NCI-H2196 treated with DMSO at 0.1 percent for 48 hours (cell line): ENCODE results near the gene MYO3B.
"Not testable (repeated sequence)": the region's sequence is repeated elsewhere in the genome, so short reads cannot be mapped to it uniquely, and the experiment has no call there.

ENCODE experiments used
- DNase-seq: peaks from one replicate; lab custom pipeline; 2025; ENCODE audit not compliant: unreplicated experiment; lab: John Stamatoyannopoulos, UW

Gene MYO3B

DNA sequence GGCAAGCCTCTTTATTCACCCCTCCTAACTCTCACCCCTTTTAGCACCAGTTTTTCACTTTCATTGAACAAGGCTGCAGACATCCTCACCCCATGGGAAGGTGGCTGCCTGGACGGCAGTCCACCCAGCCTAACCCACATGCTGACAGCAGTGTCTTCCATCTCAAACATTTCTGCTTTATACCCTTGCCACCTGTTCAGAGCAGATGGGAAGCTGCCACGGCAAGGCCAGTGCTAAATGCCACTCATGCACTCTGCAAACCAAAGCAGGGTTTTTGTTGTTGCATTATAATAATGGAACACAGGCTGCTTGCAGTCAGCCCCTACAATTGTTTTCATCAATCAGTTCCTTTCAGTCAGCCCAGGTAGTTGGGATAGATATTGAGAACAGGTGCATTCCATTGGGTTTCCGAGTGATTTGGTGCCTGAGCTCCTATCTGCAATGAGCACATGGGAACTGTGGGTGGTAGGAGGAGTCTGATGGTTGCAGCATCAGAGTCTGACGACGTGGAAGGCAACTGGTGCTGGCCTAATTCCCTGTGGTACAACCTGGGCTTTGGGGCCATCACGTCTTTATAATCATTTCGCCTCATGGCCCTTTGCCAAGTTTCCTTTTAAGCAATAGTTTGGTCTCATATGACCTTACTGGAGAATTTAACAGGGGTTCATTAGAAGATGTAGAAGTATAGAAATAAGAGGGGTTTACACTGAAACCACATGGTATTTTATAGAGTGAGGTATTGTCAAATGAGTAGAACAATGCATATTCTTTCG, 284.7 kb downstream of the MYO3B start:
- DNase-seq = no peak

DNA sequence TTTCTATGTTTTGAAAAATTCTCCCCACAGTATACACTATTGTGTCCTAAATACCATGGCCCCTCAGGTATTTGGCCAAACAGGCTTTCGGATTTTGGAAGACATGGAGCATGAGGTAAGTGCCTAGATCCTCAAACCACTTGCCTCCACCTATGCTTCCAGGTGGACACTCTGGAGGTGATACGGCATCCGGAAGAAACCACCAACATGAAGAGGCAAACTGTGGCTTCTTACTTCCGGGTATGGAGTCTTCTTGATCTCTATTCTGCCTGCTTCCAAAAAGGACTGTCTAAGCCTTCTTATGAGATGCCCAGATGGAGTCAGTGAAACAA, 285.2 kb downstream of the MYO3B start:
- no peak for DNase-seq

DNA sequence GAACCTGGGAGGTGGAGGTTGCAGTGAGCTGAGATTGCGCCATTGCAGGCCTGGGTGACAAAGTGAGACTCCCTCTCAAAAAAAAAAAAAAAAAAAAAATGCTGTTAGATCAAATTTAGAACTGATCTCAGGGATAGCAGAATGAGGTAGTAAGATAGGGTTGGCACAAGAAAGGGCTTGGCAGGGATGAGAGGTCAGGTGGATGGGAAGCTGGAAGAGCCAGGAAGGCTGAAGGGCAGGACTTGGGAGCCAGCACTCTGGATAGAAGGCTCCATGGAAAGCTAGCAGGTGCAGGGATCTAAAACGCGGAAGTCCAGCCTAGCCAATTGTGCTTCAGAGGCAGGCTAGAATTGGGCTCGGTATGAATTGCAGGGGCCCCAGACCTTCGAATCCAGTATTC, 286.3 kb downstream of the MYO3B start:
- DNase-seq = no peak

DNA sequence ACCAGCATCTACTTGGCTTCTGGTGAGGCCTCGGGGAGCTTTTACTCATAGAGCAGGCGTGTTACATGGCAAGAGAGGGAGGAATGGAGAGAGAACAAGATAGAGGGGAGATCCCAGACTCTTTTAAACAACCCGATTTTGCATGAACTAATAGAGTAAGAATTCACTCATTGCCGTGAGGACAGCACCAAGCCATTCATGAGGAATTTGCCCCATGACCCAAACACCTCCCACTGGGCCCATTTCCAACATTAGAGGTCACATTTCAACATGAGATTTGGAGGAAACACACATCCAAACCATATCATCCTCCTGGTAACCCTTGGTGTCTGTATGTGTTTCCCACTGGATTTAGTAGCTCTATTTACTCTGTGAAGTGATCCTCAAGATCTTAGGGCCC, 287.3 kb downstream of the MYO3B start:
- no peak for DNase-seq

DNA sequence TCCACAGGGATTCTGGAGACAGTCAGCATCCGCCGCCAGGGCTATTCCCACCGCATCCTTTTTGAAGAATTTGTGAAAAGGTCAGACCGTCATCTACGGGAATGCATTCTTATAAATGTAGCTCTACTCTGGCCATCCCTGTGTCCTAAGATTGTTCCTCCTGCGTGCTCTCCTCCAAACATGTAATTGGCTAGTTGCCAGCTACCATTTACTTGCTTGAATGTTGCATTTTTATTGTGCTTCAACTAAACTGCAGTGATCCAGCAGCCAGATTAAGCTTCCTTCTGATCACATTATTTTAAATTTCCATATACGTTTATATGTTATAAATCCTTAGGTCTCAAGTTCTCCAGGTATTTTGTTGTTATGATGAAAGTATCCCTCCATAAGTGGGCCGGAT, 288.7 kb downstream of the MYO3B start:
- no peak for DNase-seq

DNA sequence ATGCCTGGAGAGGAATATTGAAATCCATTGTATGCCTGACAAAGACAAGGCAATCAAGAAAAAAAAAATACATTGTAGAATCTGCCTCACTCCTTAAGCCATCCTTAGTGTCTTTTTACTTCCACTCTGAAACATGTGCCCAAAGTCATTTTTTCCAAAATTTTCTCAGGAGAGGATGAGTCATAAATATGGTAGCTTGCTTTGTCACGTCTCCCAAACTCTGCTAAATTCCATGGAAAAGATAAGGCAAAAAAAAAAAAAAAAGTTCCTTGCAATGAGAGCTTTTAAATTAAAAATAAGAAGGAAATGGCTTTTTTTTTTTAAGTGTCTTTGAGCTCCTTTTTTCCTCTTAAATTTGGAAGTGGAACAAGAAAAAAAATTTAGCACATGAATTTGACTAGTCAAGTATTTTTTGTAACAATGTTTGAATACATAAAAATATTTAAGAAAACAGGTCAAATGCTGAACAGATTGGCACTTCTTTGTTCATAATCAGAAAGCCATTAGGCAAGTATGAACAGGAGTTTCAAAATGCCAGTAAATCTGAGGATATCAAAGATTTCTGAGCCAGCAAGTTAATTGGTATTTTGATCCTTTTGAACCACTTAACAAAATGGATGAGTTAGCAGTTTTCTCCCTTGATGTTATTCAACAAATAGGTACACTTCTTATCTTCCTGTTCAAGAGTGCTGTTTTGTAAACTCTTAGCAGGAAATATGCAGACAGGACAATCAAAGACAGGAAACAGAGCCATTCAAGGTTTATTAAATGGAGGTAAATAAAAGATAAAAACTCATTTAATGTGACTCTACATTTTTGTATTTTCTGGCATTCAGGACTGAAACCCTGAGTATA, 289.8 kb downstream of the MYO3B start:
- DNase-seq = no peak

DNA sequence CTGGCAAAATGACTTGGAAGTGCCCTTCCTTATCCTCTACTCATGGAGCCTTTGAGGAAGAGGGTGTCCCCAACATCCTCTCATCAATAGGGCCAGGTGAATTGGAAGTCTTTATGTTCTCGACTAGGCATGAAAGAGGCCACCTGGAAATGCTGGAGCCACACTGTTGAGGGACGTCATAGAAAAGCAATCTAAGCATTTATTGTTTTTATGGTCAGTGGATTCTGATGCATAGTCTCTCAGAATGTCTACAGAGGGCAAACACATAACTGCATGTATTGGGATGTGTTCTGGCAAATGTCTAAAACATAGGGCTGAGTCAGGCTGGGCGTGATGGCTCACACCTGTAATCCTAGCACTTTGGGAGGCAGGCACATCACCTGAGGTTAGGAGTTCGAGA, 290.6 kb downstream of the MYO3B start:
- DNase-seq = no peak

DNA sequence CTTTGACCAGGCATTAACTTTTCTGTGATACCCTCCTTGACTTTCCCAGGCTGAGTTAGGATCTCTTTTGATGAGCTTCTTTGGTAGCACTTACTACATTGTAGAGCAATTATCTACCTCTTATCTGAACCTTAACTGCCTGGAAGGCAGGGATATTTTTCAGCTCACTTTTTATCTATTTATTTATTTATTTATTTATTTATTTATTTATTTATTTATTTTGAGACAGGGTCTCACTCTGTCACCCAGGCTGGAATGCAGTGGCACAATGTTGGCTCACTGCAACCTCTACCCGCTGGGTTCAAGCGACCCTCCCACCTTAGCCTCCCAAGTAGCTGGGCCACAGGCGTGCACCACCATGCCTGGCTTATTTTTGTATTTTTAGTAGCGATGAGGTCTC, 294.6 kb downstream of the MYO3B start:
- not testable (repeated sequence) for DNase-seq

DNA sequence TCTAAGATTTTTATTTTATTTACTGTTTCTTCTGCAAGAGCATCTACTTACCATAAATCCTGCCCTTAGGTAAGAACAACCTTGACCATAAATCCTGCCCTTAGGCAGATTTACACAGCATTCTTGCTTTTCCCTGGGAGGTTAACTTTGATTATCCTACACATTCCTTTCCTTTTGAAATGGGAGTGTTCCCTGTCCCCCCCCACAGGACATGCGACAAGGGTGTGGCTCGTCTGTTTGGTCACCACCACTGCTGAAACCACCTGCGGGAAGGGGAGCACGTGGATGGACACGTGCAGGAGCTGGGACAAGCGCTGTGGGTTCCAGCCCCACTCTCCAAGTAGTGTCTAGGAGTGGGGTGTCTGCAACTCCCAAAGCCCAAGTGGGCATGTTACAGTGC, 297.9 kb downstream of the MYO3B start:
- DNase-seq = no peak

DNA sequence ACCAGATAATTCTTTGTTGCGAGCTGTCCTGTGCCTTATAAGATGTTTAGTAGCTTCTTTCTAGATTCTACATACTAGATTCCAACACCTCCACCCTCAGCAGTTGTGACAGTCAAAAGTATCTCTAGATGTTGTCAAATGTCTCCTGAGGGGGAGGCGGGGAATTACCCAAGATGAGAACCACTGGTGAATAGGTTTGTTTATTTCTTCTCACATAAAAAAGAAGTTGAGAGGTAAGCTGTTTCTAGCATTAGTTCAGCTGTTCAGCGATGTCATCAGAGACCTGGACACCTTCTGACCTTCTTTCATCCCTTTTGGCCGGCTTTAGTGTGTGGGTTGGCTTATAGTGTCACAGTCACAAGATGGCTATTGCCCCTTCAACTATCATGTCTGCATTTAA, 299.7 kb downstream of the MYO3B start:
- no peak for DNase-seq

DNA sequence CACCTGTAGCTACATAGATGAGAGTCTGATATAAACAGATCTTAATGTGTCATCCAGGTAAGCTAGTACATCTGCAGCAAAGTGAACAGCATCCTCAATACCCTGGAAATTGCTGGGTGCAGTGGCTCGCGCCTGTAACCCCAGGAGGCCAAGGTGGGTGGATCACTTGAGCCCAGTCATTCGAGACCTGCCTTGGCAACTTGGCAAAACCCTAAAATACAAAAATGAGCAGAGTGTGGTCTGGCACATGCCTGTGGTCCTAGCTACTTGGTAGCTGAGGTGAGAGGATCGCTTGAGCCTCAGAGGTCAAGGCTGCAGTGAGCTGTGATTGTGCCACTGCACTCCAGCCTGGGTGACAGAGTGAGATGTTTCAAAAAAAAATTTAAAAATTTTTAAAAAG, 303.3 kb downstream of the MYO3B start:
- DNase-seq = no peak

DNA sequence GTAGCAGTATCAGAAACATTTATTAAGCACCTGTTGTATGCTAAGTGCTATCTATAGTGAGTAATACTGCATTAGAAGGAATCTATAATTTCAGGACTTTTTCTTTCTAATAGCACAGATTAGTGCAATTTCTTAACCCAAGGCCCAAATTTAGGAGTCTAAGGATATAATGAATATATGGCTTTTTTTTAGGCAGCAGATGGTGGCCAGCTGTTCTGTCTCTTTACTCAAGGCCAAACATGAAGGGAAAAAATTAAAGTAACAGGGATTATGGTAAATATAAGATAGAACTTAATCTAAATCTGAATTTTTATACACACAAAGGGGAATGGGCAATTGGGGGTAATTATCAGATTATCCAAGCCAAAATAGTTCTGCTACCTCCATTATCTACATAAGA, 306.6 kb downstream of the MYO3B start:
- no peak for DNase-seq

DNA sequence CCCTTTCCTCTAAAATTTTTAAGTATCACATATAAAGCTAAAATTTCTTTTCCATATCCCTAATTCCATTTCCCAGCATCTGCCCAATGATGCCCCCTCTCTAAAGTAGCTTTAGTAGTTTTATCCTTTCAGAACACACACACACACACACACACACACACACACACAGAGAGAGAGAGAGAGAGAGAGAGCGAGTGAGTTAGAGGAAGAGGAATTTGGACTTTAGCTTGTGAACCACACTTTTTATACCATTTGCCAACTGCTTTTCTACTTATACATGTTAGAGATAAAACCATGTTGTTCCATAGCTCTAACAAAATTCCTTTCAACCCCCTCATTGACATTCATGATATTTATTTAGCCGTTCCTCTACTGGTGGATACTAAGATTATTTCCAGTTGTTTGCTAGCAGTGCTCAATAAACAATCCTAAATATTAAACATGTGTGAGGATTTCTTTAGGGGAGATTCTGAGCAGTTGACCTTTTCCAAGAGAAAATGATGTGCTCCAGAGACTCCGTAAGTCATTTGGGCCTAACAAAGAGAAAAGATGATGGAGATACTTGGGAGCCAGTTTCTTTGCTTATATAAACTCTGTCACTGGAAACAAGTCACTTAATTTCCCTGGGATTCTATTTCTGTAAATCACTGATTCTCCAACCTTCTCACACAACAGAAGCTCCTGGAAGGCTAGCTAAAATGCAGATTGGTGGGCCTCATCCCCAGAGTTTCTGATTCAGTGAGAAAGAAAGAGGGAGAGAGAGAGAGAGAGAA, 307.5 kb downstream of the MYO3B start:
- DNase-seq = no peak

DNA sequence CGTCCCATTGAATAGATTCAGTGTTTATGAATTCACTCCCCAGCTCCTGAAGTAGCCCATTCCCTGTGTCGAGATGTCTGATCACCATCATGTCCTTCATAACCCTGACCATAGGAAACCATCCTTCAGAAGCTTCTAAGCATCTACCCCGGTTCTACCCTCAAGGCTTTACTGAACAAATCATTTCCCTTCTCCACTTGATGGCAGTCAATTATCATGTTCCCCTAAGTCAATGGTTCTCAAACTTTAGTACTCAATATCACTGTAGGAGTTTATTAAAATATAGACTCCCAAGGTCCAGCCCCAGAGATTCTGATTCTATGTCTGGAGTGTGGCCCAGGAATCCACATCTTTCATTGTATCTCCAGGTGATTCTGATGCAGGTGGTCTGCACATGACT, 308.8 kb downstream of the MYO3B start:
- DNase-seq = no peak

DNA sequence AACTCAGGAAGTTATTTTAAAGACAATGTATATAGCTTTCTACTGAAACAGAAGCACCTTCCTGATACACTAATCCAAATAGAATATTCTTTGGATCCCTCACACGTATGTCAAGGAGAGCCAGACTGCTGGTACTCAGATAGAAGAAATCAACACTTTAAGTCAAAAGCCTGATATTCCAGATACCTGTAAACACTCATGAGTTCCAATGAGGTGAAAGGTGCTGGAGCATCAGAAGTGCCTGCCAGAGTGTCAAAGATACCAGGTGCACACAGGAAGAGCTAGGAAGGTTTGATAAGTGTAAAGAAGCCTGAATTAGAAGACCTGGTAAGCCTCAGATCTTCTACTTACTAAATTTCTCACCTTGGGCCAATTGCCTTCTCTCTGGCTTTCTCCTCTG, 310.9 kb downstream of the MYO3B start:
- DNase-seq = no peak

DNA sequence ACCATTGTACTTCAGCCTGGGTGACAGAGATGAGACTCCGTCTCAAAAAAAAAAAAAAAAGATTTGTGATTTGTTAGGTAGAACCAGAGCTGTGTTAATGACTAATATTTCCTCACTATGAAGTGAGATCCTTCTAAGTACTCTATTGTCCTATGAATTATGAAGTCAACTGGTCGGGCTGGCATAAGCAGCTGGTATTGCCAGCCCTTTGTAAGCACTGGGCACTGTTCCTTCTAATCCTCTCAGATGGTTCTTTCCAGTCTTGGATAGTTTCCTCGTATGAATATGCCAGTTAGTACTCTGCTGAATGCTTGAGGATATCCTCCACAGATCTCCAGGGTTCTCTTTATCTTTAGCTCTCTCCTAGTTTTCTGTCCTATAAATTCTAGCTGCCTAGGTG, 314.1 kb downstream of the MYO3B start:
- no peak for DNase-seq

DNA sequence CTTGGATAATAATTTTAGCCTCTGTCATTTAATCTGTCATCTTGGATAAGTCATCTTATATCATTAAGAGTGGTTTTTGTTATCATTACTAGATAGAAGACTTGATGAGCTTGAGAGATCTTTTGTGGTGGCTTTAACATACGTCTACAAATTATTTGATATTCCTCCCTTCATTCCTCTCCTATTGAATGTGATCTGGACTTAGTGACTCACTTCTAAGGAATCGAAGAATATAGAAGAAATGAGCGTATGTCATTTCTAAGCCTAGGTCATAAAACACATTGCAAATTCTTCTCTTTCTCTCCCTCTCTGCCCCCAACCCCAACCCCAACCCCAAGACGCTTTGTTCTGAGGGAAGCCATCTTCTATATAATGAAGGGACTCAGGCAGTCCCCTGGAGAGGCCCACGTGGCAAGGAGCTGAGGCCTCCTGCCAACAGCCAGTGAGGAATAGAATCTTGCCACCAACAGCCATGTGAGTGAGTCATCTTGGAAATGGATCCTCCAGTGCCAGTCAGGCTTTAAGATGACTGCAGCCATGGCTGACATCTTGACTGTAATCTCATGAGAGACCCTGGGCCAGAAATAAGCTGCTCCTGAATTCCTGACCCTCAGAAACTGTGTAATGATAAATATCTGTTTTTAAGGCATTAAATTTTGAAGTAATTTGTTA, 315.6 kb downstream of the MYO3B start:
- no peak for DNase-seq

DNA sequence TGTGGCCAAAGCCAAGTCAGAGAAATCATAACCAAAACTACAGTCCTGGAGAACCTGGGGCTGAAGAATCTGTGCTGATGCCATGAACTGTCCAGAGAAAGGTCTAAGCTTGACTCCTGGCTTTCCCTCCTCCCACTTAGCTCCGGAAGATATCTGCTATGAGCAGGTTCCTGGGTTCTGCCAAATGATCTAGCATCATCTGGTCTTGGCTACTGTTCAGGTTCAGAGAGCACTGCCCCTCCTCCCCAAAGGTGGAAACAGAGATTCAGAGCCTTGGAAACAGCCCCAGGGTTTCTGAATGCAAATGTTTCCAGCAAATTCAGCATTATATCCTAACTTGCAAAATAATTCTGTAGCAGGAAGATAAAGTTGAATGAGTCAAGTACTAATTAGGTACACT, 317.9 kb downstream of the MYO3B start:
- DNase-seq = no peak

DNA sequence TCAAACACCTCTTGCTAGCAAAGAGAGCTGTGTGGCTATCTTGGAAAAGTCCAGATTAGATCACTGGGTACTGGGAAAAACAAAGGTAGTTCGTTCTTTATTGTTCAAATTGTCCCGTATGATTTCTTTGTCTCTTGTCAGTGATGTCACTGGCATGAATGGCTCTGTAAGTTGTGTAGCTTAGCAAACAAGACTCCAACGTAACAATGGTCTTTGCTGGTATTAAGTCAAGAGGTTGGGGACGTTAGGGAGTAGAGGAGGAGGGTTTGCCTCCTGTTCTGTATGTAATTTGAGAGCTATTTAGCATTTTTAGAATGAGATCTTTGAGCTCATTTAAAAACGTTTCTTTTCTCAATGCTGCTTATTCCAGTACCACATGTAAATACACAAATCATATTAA, 320.7 kb downstream of the MYO3B start:
- DNase-seq = no peak

DNA sequence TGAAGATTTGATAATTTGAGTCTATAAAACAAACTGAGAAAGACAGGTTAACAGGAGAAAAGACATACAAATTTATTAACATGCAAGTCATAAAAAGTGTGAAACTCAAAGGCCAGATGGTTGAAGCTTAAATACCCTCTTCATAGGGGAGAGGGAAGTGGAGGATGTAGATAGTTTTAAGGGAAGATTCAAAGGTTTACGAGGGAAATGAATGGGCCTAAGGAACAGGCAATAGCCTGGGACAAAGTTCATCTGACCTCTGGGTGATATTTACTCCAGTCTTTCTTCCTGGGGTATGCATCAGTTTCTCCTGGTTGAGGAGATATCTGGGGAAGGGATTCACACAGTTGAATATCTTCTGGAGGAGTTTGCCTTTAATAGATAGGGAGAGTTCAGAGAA, 322.2 kb downstream of the MYO3B start:
- no peak for DNase-seq

DNA sequence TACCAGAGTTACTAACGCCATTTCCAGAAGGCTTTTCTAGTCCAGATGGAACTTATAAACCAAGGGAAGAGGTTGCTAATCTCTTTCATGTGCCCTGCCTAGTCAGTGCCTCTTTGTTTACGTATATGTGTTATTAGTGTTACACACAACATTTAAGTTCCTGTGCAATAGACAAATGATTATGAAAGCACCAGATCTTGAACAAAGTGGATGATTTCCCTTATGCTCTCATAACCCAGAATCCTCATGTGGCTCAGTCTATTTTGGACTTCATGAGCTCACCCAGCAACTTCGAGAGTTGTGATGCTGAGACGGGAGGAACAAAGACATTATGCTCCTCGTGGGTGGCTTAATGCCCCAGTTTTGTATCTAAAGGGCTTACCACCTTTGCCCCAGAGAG, 322.8 kb downstream of the MYO3B start:
- DNase-seq = no peak
